Endothelial cell of umbilical vein (primary cell): ENCODE data around the gene LRP1B.

ENCODE experiments used
- EZH2 ChIP-seq: IDR thresholded peaks from 2 replicates; pipeline ENCODE4 v1.6.1; 2012; ENCODE audit warnings: borderline replicate concordance, low read depth, mild to moderate bottlenecking, moderate library complexity, low read length, inconsistent platforms; ENCODE audit not compliant: severe bottlenecking
- FOS ChIP-seq: IDR thresholded peaks from 2 replicates; pipeline ENCODE4 v1.6.1; 2011; ENCODE audit warnings: mild to moderate bottlenecking, low read length, moderate library complexity, borderline replicate concordance; ENCODE audit not compliant: insufficient read depth
- GATA2 ChIP-seq: IDR thresholded peaks from 2 replicates; pipeline ENCODE4 v1.7.0; 2011; ENCODE audit warnings: low read depth, mild to moderate bottlenecking, moderate library complexity, mixed read lengths, low read length; ENCODE audit not compliant: insufficient read length, insufficient read depth
- JUN ChIP-seq: IDR thresholded peaks from 2 replicates; pipeline ENCODE4 v1.6.1; 2011; ENCODE audit warnings: borderline replicate concordance, low read depth; ENCODE audit not compliant: insufficient read length, insufficient read depth
- MYC ChIP-seq: IDR thresholded peaks from one replicate; pipeline ENCODE4 v1.6.1; 2011; ENCODE audit warnings: mild to moderate bottlenecking, low read depth, low read length
- POLR2A ChIP-seq: IDR thresholded peaks from 2 replicates; pipeline ENCODE4 v1.6.1; 2012; ENCODE audit warnings: low read depth, mild to moderate bottlenecking, control low read depth, low read length
- POLR2AphosphoS5 ChIP-seq: IDR thresholded peaks from 2 replicates; pipeline ENCODE4 v1.6.1; 2012; ENCODE audit warnings: low read depth, mild to moderate bottlenecking, control low read depth, low read length, moderate library complexity; ENCODE audit not compliant: insufficient read depth
- TF ChIP-seq, protein P1 (sequence below), 2 donors: IDR thresholded peaks; 1 replicate in 1 of 2; 2 replicates in 1 of 2; pipeline ENCODE4 v1.5.1; 2011; ENCODE audit warnings: low read length in 2 of 2, mild to moderate bottlenecking in 2 of 2, moderate library complexity in 2 of 2, control low read depth in 1 of 2, inconsistent platforms in 1 of 2, low read depth in 1 of 2; ENCODE audit not compliant: insufficient read depth in 1 of 2; ENCODE audit errors: extremely low read depth in 1 of 2
- TF ChIP-seq, protein P2 (sequence below): IDR thresholded peaks from 2 replicates; pipeline ENCODE4 v1.6.1; 2011; ENCODE audit not compliant: insufficient read depth, insufficient read length

DNA sequence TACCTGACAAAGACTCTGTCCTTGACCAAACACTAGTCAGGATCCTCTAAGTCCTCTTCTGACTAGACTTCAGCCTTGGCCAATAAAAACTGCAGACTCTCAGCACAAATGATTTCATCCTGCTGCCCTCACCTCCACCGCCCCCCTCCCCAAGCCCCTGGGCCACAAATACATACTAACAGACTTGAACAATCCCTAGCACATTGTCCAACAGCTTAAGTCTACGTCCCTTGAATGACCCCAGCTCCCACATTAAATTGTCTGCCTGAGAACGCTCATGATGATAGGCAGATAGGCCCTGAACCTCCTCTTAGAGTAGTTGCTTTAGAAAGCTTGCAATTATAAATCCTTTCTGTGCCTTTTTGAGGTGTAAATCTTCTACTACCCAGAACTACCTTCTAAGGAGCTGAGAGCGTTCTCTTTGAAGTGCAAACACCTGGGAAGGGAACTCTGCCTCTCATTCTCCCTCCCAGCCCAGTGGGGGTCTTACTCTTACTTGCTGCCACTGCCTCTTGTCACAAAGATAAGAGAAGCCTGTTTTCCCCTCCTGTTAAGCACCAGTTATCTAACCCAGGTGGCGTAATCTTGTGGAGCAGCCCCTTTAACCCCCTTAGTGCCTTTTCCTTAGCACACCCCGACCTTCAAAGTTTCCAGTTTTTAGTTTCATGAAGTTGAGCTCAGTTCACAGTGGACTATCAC lies 1225.6 kb downstream of the LRP1B start:
- TF ChIP-seq, protein P1, sequence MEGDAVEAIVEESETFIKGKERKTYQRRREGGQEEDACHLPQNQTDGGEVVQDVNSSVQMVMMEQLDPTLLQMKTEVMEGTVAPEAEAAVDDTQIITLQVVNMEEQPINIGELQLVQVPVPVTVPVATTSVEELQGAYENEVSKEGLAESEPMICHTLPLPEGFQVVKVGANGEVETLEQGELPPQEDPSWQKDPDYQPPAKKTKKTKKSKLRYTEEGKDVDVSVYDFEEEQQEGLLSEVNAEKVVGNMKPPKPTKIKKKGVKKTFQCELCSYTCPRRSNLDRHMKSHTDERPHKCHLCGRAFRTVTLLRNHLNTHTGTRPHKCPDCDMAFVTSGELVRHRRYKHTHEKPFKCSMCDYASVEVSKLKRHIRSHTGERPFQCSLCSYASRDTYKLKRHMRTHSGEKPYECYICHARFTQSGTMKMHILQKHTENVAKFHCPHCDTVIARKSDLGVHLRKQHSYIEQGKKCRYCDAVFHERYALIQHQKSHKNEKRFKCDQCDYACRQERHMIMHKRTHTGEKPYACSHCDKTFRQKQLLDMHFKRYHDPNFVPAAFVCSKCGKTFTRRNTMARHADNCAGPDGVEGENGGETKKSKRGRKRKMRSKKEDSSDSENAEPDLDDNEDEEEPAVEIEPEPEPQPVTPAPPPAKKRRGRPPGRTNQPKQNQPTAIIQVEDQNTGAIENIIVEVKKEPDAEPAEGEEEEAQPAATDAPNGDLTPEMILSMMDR (IDR thresholded peaks at IDR 0.05; ENCODE audit: extremely low read depth in 1 of 2, insufficient read depth in 1 of 2, low read depth in 1 of 2, low read length in 2 of 2), result no peak
- no peak for TF ChIP-seq POLR2AphosphoS5
- no peak for TF ChIP-seq EZH2
- no peak for TF ChIP-seq JUN
- TF ChIP-seq POLR2A, result no peak
- TF ChIP-seq, protein P2, sequence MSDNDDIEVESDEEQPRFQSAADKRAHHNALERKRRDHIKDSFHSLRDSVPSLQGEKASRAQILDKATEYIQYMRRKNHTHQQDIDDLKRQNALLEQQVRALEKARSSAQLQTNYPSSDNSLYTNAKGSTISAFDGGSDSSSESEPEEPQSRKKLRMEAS, result no peak
- no peak for TF ChIP-seq MYC
- TF ChIP-seq GATA2, result no peak
- no peak for TF ChIP-seq FOS
